Measurements from ENCODE around the gene SSBP3. TPM values are rescaled to one million over a fixed set of nuclear protein-coding genes. Genes with fewer than 3 reads are reported as not detected.

The SSBP3 gene
- total and polyA plus RNA-seq, 9 of the 15 experiments (the other 6 are each of a cell fraction or from before 2014, with no cell fraction given), result 8.7 to 108 (median 33.8) TPM

DNA sequence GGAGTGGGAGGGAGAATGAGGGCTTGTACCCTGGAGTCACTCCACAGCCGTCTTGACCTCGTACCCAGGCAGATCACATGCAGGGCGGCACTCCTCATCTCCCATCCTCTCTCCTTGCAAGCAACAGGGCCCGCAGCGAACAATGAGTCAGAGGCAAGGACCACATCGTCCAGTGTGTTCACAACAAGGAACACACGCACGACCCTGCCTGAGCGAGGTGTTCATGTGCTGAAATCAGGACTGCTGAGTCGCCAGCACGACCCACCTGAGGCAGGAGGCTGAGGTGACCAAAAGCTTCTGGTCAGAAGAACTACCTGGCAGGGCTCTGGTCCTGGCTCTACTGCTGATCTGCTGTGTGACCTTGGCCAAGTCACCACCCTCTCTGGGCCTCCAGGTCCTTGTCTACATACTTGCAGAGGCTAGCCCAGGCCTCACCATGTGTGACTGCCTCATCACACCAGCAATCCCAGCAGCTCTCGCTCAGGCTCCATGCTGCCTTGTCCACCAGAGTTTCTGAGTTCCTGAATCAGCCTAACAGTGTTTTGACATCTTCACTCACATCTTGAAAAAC, 78.0 kb downstream of the SSBP3 start (continued):
- TF ChIP-seq ZBTB9 (CRISPR knock-in tag; IDR thresholded peaks at IDR 0.05), result no peak
- no peak for TF ChIP-seq PRMT5 (CRISPR knock-in tag; IDR thresholded peaks at IDR 0.05)
- TF ChIP-seq ADNP (tag; IDR thresholded peaks at IDR 0.05), result no peak
- TF ChIP-seq, protein P1, sequence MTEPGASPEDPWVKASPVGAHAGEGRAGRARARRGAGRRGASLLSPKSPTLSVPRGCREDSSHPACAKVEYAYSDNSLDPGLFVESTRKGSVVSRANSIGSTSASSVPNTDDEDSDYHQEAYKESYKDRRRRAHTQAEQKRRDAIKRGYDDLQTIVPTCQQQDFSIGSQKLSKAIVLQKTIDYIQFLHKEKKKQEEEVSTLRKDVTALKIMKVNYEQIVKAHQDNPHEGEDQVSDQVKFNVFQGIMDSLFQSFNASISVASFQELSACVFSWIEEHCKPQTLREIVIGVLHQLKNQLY (CRISPR knock-in tag; conservative IDR thresholded peaks at IDR 0.05), result no peak
- no peak for TF ChIP-seq POLR2AphosphoS5 (IDR thresholded peaks at IDR 0.05; ENCODE audit: control insufficient read depth, insufficient read depth, low read depth, low read length)
- no peak for TF ChIP-seq ZNF277 (CRISPR knock-in tag; IDR thresholded peaks at IDR 0.05; ENCODE audit: borderline replicate concordance)
- TF ChIP-seq SMARCA5 (IDR thresholded peaks at IDR 0.05), result peak; percentile 94
